NCI-H345 (cell line): ENCODE results near the gene SCFD2.
"Not testable (repeated sequence)": the region's sequence is repeated elsewhere in the genome, so short reads cannot be mapped to it uniquely, and the experiment has no call there.

Experiments
- DNase-seq: peaks from one replicate; lab custom pipeline; 2025; lab: John Stamatoyannopoulos, UW

The SCFD2 gene

DNA sequence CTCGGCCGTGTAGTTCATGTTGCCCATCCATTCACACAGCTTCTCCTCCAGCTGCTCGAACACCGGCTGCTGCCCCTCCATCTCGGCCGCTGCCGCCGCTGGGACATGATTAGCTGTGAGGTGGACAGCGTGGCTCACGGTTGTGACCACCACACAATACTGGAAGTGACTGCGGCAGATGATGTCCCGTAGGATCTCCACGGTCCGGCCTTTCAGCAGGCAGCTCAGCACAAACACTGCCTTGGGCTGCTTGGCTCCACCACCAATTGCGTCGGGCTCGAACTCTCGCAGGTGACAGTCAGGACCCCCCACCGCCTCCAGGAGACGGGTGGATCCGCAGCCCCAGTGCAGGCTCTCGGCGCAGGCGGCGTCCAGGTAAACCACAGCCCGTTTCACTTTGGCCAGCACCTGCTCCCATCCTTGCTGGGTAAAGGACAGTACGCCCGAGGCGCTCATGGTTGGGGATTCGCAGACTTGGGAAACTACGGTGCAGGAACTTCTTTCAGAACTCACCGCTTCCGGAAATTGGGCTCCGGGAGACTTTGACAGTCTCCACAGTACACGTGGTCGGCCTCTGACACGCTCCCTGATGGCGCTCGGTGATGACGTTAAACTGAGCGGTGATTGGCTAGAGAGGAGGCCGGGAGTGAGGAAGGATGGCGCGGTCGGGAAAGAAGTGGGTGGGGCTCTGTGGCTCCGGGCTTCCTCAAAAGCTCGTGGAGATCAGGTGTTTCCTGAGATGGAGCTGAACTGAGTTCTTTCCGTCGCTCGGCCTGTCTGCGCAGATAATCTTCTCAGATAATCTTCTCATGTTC is at the start of gene SCFD2:
Gene SCFD2 (minus strand): TSS at position 576 of the 815 bp plus-strand sequence.
- DNase-seq = peak; percentile 94

DNA sequence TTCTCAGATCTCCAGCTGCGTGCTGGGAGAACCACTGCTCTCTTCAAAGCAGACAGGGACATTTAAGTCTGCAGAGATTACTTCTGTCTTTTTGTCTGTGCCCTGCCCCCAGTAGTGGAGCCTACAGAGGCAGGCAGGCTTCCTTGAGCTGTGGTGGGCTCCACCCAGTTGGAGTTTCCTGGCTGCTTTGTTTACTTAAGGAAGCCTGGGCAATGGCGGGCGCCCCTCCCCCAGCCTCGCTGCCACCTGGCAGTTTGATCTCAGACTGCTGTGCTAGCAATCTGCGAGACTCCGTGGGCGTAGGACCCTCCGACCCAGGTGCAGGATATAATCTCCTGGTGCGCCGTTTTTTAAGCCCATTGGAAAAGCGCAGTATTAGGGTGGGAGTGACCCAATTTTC is 43.6 kb upstream of the SCFD2 start:
- not testable (repeated sequence) for DNase-seq

GRCh38 chr4:53380221-53380620 is 14.4 kb upstream of the SCFD2 start:
- DNase-seq = no peak

- DNase-seq = no peak
These were observed 12.3 kb upstream of the SCFD2 start for GRCh38 chr4:53378171-53378482.

- DNase-seq = peak; percentile 90
These were observed 11.7 kb upstream of the SCFD2 start, which contains the start of gene FIP1L1 for GRCh38 chr4:53377319-53378170. FIP1L1 (plus strand) TSS chr4:53377641; CDS start chr4:53377839, 198 bp downstream.

- DNase-seq = no peak
These were observed 11.0 kb upstream of the SCFD2 start for GRCh38 chr4:53376900-53377299.

- DNase-seq = no peak
These were observed 9.0 kb upstream of the SCFD2 start for GRCh38 chr4:53374777-53375258.

- no peak for DNase-seq
These were observed 6.1 kb upstream of the SCFD2 start for GRCh38 chr4:53371843-53372521.

DNA sequence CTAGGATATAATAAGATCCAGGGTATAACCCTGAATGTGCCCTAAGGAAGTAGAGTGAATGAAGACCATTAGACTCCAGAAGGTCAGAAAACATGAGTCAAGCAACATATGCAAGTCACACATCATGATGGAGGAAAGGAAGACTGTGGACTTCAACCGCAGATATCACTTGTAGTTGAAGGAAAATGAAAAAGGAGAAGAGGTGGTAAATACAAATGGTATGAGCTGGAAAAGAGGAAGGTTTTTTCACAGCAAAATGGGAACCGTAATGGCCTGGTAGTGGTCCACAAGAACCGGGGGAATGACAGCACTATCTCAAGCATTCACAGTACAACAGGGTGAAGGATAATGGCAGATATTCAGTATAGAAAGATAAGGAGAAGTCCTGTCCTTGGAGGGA is 5.2 kb upstream of the SCFD2 start:
- DNase-seq = no peak

DNA sequence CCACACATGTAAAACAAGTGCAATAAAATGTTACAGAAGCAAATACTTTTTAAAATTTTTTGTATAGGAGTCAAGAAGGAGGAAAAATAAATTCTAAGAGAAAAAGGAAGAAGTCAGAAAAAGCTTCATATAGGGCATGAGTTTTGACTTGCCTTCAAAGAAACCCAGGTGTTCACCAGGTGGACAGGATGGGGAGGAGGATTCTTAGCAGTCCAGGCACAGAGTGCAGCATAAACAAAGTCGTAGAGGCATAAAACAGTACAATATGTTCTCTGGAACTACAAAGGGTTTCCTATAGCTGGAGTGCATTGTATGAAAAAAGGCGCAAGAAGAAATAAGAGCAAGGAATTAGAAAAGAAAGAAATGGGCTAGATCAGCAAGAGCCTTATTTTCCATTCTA is 1.9 kb upstream of the SCFD2 start:
- DNase-seq = no peak

DNA sequence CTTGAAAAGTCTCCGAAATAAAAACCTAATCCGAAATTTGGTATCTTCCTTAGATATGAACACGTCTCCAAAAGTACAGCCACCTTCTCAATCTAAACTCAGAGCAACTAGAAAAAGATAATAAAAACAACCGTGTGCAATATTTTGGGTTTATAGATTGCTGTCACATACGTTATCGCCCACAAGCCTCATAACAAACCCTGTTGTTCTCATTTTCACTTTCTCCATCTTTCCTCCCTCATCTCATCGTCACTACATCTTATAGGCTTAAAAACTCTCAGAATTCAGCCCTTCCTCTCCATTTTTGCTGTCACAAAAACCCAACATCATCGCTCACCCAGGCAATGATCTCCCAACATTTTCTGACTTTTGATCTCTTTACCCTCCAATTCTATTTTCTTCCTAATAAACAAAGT is 448 bp upstream of the SCFD2 start:
- no peak for DNase-seq

GRCh38 chr4:53365121-53365485 is 758 bp downstream of the SCFD2 start:
- DNase-seq = no peak

- no peak for DNase-seq
These were observed 1.2 kb downstream of the SCFD2 start for GRCh38 chr4:53364624-53365023.

- DNase-seq = no peak
These were observed 3.8 kb downstream of the SCFD2 start for GRCh38 chr4:53362093-53362492.

DNA sequence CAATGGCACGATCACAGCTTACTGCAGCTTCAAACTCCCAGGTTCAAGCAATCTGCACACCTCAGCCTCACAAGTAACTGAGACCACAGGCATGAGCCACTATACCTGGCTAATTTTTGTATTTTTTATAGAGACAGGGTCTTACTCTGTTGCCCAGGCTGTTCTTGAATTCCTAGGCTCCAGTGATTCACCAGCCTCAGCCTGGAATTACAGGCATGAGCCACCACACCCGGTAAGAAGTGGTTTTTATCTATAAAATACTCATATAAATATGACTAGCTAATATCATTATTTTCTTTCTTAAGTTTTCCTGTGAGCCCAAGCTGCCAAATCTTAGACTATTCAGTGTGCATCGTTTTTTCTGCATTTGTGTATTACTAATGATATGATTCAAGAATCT is 4.4 kb downstream of the SCFD2 start:
- DNase-seq = no peak

- no peak for DNase-seq
These were observed 9.8 kb downstream of the SCFD2 start for GRCh38 chr4:53355930-53356521.

GRCh38 chr4:53354012-53354722 is 11.7 kb downstream of the SCFD2 start:
- no peak for DNase-seq

- DNase-seq = no peak
These were observed 16.8 kb downstream of the SCFD2 start for GRCh38 chr4:53349091-53349491.

GRCh38 chr4:53348046-53348445 is 17.8 kb downstream of the SCFD2 start:
- DNase-seq = no peak

DNA sequence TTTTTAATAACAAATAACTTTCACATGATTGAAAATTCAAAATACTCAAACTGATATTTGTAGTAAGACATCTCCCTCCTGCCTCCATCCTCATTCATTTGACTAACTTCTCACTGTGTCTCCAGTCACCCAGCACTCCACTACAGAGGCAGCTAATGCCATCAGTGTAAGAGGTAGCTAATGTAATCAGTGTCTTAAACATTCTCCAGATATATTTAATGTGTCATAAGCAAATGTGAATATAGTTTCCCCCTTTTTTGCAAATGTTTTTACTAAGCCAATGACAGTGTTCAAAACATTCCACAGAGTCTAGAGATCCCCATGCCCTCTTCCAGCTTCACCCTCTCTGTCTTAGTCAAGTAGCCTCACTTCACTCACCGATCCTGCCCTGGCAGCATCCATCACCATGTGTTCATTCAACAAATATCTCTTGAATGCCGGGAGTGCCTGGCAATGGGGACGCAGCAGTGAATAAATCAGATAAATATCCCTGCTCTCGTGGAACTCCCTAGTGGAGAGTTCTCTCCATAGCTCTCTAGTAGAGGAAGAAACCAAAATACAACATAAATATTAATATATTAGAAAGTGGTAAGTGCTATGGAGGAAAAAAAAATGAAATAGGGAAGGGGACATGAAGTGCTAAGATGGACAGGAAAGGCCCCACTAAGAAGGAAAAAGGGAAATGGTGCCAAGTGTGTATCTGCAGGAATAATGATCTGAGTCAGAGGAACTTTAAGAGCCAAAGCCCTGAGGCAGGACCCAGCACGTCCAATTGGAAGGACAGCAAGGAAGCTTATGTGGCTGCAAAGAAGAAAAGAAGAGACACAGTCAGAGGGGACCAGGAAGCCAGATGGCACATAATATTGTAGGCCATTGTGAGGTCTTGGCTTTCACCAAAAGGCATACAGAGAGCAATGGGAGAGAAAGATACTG is 18.7 kb downstream of the SCFD2 start:
- DNase-seq = no peak
